SU-DHL-6 (cell line): ENCODE measurements around the gene ANKRD45.

ENCODE experiments used
- H2AFZ ChIP-seq: fragments of 200-600 bp; sonication (generic); 2 replicates; pipeline ENCODE4 v1.6.1; 2014; ENCODE audit warnings: low read depth, mild to moderate bottlenecking, moderate library complexity, mixed read lengths, antibody characterized with exemption, low read length; ENCODE audit not compliant: severe bottlenecking
- H3F3A ChIP-seq: fragments of 200-600 bp; shearing (Covaris generic); 2 replicates; pipeline ENCODE4 v1.6.0; 2016; ENCODE audit warnings: antibody characterized with exemption, mild to moderate bottlenecking; ENCODE audit not compliant: insufficient read depth
- H3K27ac ChIP-seq: fragments of 200-600 bp; sonication (generic); 2 replicates; pipeline ENCODE4 v1.5.1; 2016; ENCODE audit warnings: low read depth, mild to moderate bottlenecking, low read length, moderate library complexity, mixed read lengths
- H3K27me3 ChIP-seq: fragments of 200-600 bp; sonication (generic), shearing (Covaris generic); 2 replicates; pipeline ENCODE4 v1.6.0; 2014; ENCODE audit warnings: mild to moderate bottlenecking, low read length
- H3K36me3 ChIP-seq: fragments of 200-600 bp; sonication (generic); 2 replicates; pipeline ENCODE4 v1.6.1; 2014; ENCODE audit warnings: mild to moderate bottlenecking, low read length, mixed read lengths
- H3K4me2 ChIP-seq: fragments of 300-600, 200-600 bp; shearing (Covaris generic), sonication (generic); 2 replicates; pipeline ENCODE4 v1.6.0; 2014; ENCODE audit warnings: low read length, low read depth, mild to moderate bottlenecking; ENCODE audit not compliant: poor library complexity, severe bottlenecking
- H3K4me3 ChIP-seq: fragments of 200-600 bp; sonication (generic); 2 replicates; pipeline ENCODE4 v1.5.1; 2014; ENCODE audit warnings: antibody characterized with exemption, low read length, mild to moderate bottlenecking, mixed read lengths; ENCODE audit not compliant: insufficient read depth, poor library complexity, severe bottlenecking
- H3K79me2 ChIP-seq: fragments of 200-600 bp; sonication (generic); 2 replicates; pipeline ENCODE4 v1.6.1; 2014; ENCODE audit warnings: mild to moderate bottlenecking, low read length, moderate library complexity; ENCODE audit not compliant: insufficient read depth
- H3K9ac ChIP-seq: fragments of 200-600 bp; sonication (generic); 2 replicates; pipeline ENCODE4 v1.7.0; 2014; ENCODE audit warnings: mild to moderate bottlenecking, low read length
- H3K9me2 ChIP-seq: fragments of 200-600 bp; sonication (generic); replicated peaks from 2 replicates; pipeline ENCODE4 v1.6.1; 2014; ENCODE audit warnings: low read length; ENCODE audit not compliant: insufficient read depth
- H3K9me3 ChIP-seq: fragments of 200-600 bp; sonication (generic); 2 replicates; pipeline ENCODE4 v1.6.1; 2014; ENCODE audit warnings: low read length, mixed read lengths; ENCODE audit not compliant: insufficient read depth
- H4K20me1 ChIP-seq: fragments of 200-600 bp; sonication (generic); 2 replicates; pipeline ENCODE4 v1.6.1; 2014; ENCODE audit warnings: low read depth, mild to moderate bottlenecking, antibody characterized with exemption, low read length, moderate library complexity, mixed read lengths
- EZH2phosphoT487 ChIP-seq: fragments of 200-600 bp; sonication (generic), shearing (Covaris generic); conservative IDR thresholded peaks from 2 replicates; pipeline ENCODE4 v1.6.1; 2018; ENCODE audit warnings: mild to moderate bottlenecking, antibody characterized with exemption, low read length, moderate library complexity, mixed read lengths
- TF ChIP-seq, protein P1 (sequence below): fragments of 200-600 bp; sonication (generic); IDR thresholded peaks from one replicate; pipeline ENCODE4 v1.5.1; 2017; ENCODE audit warnings: antibody characterized with exemption, mild to moderate bottlenecking, low read length, moderate library complexity; ENCODE audit not compliant: insufficient read depth, poor library complexity, severe bottlenecking

The ANKRD45 gene

DNA sequence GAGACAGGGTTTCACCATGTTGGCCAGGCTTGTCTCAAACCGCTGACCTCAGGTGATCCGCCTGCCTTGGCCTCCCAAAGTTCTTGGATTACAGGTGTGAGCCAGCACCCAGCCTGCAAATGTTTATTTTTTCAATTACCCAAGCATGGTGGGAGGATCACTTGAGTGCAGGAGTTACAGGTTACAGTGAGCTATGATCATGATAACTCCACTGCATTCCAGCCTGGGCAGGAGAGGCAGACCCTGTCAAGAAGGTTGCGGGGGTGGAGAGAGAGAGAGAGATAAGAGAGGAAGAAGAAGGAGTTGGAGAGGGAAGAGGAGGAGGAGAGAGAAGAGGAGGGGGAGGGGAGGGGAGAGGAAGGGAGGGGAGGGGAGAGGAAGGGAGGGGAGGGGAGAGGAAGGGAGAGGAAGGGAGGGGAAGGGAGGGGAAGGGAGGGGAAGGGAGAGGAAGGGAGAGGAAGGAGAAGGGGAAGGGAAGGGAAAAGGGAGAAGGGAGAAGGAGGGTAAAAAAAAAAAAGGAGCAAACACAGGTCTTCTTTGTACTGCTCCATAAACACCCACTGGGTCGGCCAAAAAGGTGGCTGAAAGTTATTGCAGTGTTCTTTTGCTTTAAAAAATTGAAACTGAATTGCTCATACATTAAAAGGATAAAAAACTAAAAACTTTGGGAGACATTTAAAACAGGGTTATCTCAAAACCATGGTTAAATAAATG is 61.0 kb downstream of the ANKRD45 start:
- H3K79me2 ChIP-seq: no peaks in the 10 kb centered on the region
- H3K4me2 ChIP-seq: no peak overlapping the region
- H3K9me2 ChIP-seq: no peaks in the 10 kb centered on the region
- no peaks in the 10 kb centered on the region for H3K36me3 ChIP-seq
- no peak overlapping the region for H3K9ac ChIP-seq
- no peaks in the 10 kb centered on the region for H3F3A ChIP-seq
- no peak overlapping the region for H3K4me3 ChIP-seq
- no peak overlapping the region for H3K27ac ChIP-seq
- H3K9me3 ChIP-seq: no peaks in the 10 kb centered on the region
- H3K27me3 ChIP-seq: no peaks in the 10 kb centered on the region
- no peaks in the 10 kb centered on the region for H4K20me1 ChIP-seq
- no peak for TF ChIP-seq EZH2phosphoT487
- TF ChIP-seq, protein P1, sequence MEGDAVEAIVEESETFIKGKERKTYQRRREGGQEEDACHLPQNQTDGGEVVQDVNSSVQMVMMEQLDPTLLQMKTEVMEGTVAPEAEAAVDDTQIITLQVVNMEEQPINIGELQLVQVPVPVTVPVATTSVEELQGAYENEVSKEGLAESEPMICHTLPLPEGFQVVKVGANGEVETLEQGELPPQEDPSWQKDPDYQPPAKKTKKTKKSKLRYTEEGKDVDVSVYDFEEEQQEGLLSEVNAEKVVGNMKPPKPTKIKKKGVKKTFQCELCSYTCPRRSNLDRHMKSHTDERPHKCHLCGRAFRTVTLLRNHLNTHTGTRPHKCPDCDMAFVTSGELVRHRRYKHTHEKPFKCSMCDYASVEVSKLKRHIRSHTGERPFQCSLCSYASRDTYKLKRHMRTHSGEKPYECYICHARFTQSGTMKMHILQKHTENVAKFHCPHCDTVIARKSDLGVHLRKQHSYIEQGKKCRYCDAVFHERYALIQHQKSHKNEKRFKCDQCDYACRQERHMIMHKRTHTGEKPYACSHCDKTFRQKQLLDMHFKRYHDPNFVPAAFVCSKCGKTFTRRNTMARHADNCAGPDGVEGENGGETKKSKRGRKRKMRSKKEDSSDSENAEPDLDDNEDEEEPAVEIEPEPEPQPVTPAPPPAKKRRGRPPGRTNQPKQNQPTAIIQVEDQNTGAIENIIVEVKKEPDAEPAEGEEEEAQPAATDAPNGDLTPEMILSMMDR: no peak
- no peak overlapping the region for H2AFZ ChIP-seq

DNA sequence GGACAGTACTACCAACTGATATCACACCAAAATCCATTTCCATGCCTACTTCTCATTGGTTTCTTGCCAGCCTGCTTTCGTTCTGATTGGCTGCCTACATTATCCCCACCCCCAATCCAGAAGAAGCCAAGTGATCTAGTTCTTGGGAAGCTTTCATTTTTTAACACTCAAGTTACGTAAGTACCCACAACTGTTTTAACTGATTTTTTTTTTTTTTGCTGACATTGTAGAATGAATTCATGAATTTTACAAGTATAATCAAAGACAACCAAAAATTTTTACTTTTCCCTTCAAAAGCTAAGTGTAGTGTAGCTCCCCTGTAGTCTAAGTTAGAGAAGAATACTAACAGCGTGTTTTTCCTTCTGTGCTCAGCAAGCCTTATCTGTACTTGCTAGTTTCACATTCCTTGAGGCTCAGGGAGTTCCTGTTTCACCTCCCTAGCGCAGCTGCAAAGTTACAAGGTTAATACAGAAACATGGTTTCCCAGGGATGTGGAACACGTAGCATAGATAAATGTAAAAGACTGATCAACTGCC is 66.5 kb downstream of the ANKRD45 start, which contains the start of gene SLC9C2:
Gene SLC9C2, minus strand, starts transcription at position 17 of the 536 bp plus-strand sequence. CDS start 1,296 bp downstream, outside the sequence.
- no peak within 1 kb of the TSS for H3K4me3 ChIP-seq
- TF ChIP-seq, protein P1: no peak
- TF ChIP-seq EZH2phosphoT487: no peak
- no peaks in the 10 kb centered on the region for H4K20me1 ChIP-seq
- no peak within 1 kb of the TSS for H3K27ac ChIP-seq
- H3K9me2 ChIP-seq: no peaks in the 10 kb centered on the region
- H3F3A ChIP-seq: no peaks in the 10 kb centered on the region
- no peaks in the 10 kb centered on the region for H3K27me3 ChIP-seq
- H3K36me3 ChIP-seq: no peaks in the 10 kb centered on the region
- no peaks in the 10 kb centered on the region for H3K79me2 ChIP-seq
- H3K4me2 ChIP-seq: no peak within 1 kb of the TSS
- no peak within 1 kb of the TSS for H3K9ac ChIP-seq
- no peak within 1 kb of the TSS for H2AFZ ChIP-seq
- H3K9me3 ChIP-seq: no peaks in the 10 kb centered on the region

DNA sequence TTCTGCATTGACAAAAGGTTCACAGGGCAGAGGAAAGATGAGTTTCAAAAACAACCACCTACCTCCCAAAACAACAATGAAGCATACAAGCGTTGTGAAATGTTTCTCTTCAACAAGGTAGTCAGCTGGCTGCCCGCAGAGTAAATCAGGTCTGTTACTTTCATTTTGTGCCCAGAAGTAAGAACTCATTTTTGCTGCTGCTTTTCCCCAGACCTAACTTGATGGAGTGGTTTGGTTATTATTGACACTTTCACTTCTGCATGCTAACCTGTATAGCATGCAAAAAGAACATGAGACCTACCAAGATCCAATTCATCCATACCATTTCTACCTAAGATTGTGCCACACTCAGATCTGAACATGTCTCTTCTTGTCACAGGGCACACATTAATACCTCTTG is 68.1 kb downstream of the ANKRD45 start:
- no peak overlapping the region for H3K4me2 ChIP-seq
- no peaks in the 10 kb centered on the region for H4K20me1 ChIP-seq
- no peak for TF ChIP-seq EZH2phosphoT487
- TF ChIP-seq, protein P1: no peak
- H3K9ac ChIP-seq: no peak overlapping the region
- no peaks in the 10 kb centered on the region for H3K79me2 ChIP-seq
- H3K27me3 ChIP-seq: no peaks in the 10 kb centered on the region
- no peaks in the 10 kb centered on the region for H3F3A ChIP-seq
- no peak overlapping the region for H2AFZ ChIP-seq
- H3K9me3 ChIP-seq: no peaks in the 10 kb centered on the region
- no peak overlapping the region for H3K4me3 ChIP-seq
- H3K9me2 ChIP-seq: no peaks in the 10 kb centered on the region
- no peaks in the 10 kb centered on the region for H3K36me3 ChIP-seq
- no peak overlapping the region for H3K27ac ChIP-seq
